CD14-positive monocyte (primary cell): Measurements from ENCODE around the gene ADAMTS17. TPM values are rescaled to one million over a fixed set of nuclear protein-coding genes. Genes with fewer than 3 reads are reported as not detected.

Source experiments
- DNase-seq, 3 donors: peaks; one replicate each; pipeline ENCODE4 v3.0.0-alpha.2; 2011 to 2022
- H2AFZ ChIP-seq: 2 replicates; pipeline ENCODE4 v1.6.0; 2012; ENCODE audit warnings: mild to moderate bottlenecking, low read depth, low read length, inconsistent platforms; ENCODE audit not compliant: insufficient read depth, poor library complexity, severe bottlenecking
- H3K27ac ChIP-seq, 2 donors: 1 replicate in 1 of 2; 2 replicates in 1 of 2; pipeline ENCODE4 v1.5.1; 2012 to 2013; ENCODE audit warnings: low read length in 2 of 2, control low read depth in 1 of 2, inconsistent platforms in 1 of 2, low read depth in 1 of 2, mild to moderate bottlenecking in 1 of 2
- H3K27me3 ChIP-seq, 2 donors: one replicate each; pipeline versions ENCODE4 v1.6.0 to v1.6.1; 2011 to 2013; ENCODE audit warnings: low read length in 2 of 2; ENCODE audit not compliant: control insufficient read depth in 2 of 2, insufficient read depth in 2 of 2
- H3K36me3 ChIP-seq, 2 donors: replicated peaks in 1 of 2; 1 replicate in 1 of 2; 2 replicates in 1 of 2; pipeline versions ENCODE4 v1.5.1 to v1.6.1; 2012 to 2013; ENCODE audit warnings: low read length in 2 of 2, control low read depth in 1 of 2, inconsistent platforms in 1 of 2, mild to moderate bottlenecking in 1 of 2; ENCODE audit not compliant: insufficient read depth in 2 of 2, control insufficient read depth in 1 of 2
- H3K4me1 ChIP-seq, 2 donors: 1 replicate in 1 of 2; 2 replicates in 1 of 2; pipeline versions ENCODE4 v1.5.1 to v1.6.1; 2012 to 2013; ENCODE audit warnings: low read length in 2 of 2, control low read depth in 1 of 2, inconsistent platforms in 1 of 2, mild to moderate bottlenecking in 1 of 2, moderate library complexity in 1 of 2; ENCODE audit not compliant: insufficient read depth in 2 of 2, control insufficient read depth in 1 of 2
- H3K4me2 ChIP-seq: replicated peaks from 2 replicates; pipeline ENCODE3; 2012; ENCODE audit warnings: low read length, moderate library complexity, mild to moderate bottlenecking; ENCODE audit not compliant: poor library complexity, severe bottlenecking; ENCODE audit errors: extremely low read depth
- H3K4me3 ChIP-seq, 3 experiments: fragments of 200-600 bp in 1 of 3; sonication (generic) in 1 of 3; replicated peaks in 1 of 3; 1 replicate in 2 of 3; 2 replicates in 1 of 3; pipeline ENCODE4 v1.5.1; 2011 to 2013; ENCODE audit warnings: low read length in 3 of 3, mild to moderate bottlenecking in 3 of 3, control low read depth in 2 of 3, low read depth in 2 of 3, inconsistent platforms in 1 of 3, moderate library complexity in 1 of 3
- H3K79me2 ChIP-seq: 2 replicates; pipeline ENCODE4 v1.6.0; 2012; ENCODE audit warnings: mild to moderate bottlenecking, control low read depth, inconsistent platforms, low read length, moderate library complexity; ENCODE audit not compliant: insufficient read depth
- H3K9ac ChIP-seq: 2 replicates; pipeline ENCODE4 v1.6.0; 2017; ENCODE audit warnings: low read length, mild to moderate bottlenecking; ENCODE audit not compliant: insufficient read depth, poor library complexity, severe bottlenecking
- H3K9me3 ChIP-seq, 2 donors: replicated peaks in 1 of 2; 1 replicate in 1 of 2; 2 replicates in 1 of 2; pipeline versions ENCODE4 v1.5.1 to v1.6.1; 2012 to 2013; ENCODE audit warnings: low read length in 2 of 2, control low read depth in 1 of 2; ENCODE audit not compliant: control insufficient read depth in 1 of 2, insufficient read depth in 1 of 2
- H4K20me1 ChIP-seq: 2 replicates; pipeline ENCODE4 v1.6.0; 2012; ENCODE audit warnings: mild to moderate bottlenecking, low read length, control low read depth, moderate library complexity; ENCODE audit not compliant: insufficient read depth
- H3K27ac Mint-ChIP-seq, 7 donors: one replicate each; pipeline ENCODE4 v1.8.0; 2020; ENCODE audit warnings: mild to moderate bottlenecking in 7 of 7, mixed read lengths in 7 of 7, moderate library complexity in 6 of 7, inconsistent platforms in 2 of 7
- H3K27me3 Mint-ChIP-seq, 3 donors: one replicate each; pipeline ENCODE4 v1.8.0; 2021 to 2022; ENCODE audit warnings: low read depth in 3 of 3, mild to moderate bottlenecking in 3 of 3, mixed read lengths in 3 of 3, moderate library complexity in 3 of 3, inconsistent platforms in 1 of 3
- H3K36me3 Mint-ChIP-seq, 2 donors: one replicate each; pipeline ENCODE4 v1.8.0; 2020; ENCODE audit warnings: mixed read lengths in 2 of 2, inconsistent platforms in 1 of 2, mild to moderate bottlenecking in 1 of 2
- H3K4me1 Mint-ChIP-seq: one replicate; pipeline ENCODE4 v1.8.0; 2020; ENCODE audit warnings: mild to moderate bottlenecking, mixed read lengths
- H3K4me3 Mint-ChIP-seq, 2 donors: one replicate each; pipeline ENCODE4 v1.8.0; 2020; ENCODE audit warnings: mild to moderate bottlenecking in 2 of 2, mixed read lengths in 2 of 2, moderate library complexity in 1 of 2
- H3K9me3 Mint-ChIP-seq, 7 donors: one replicate each; pipeline ENCODE4 v1.8.0; 2020 to 2022; ENCODE audit warnings: mixed read lengths in 7 of 7, mild to moderate bottlenecking in 6 of 7, moderate library complexity in 6 of 7, inconsistent platforms in 2 of 7
- CTCF ChIP-seq: fragments of 200-600 bp; IDR thresholded peaks from one replicate; pipeline ENCODE4 v1.8.0; 2022; ENCODE audit warnings: antibody characterized with exemption, mild to moderate bottlenecking
- WGBS: methylation state at CpG from one replicate; pipeline ENCODE4 v1.1.5; 2013; ENCODE audit warnings: missing lambda C conversion rate; ENCODE audit not compliant: insufficient coverage; 5-methylcytosine and 5-hydroxymethylcytosine counted together
- intact Hi-C, 2 donors: fragments of 100-400 bp; cut with micrococcal nuclease; formaldehyde crosslinking; loops; one replicate each; pipeline versions ENCODE4 v1.15.0 to v1.15.1; 2023
- polyA plus RNA-seq, 3 donors: library from polyadenylated mRNA; depleted of rRNA in 1 of 3; unstranded in 2 of 3; stranded (reverse) in 1 of 3; fragments of 300-500 nt in 2 of 3; fragments of >200 nt in 1 of 3; fragmentation: Illumina TruSeq in 2 of 3; gene quantifications; 1 replicate in 2 of 3; 2 replicates in 1 of 3; pipeline ENCODE4 v1.2.3, GENCODE V29; 2012 to 2021

ADAMTS17 gene
- polyA plus RNA-seq, 3 donors, result 0.03 to 0.25 TPM; not detected in 1

GRCh38 chr15:100199711-100200286 is 142.0 kb downstream of the ADAMTS17 start:
- Histone ChIP-seq H3K9me3 (peaks cover 9 to 20% of the 10 kb centered on the region in 2 donors), H3K27me3 (no peaks in the 10 kb centered on the region), H3K4me1 (no peaks in the 10 kb centered on the region), H3K79me2 (no peaks in the 10 kb centered on the region), H3K36me3 (no peaks in the 10 kb centered on the region), H3K4me2 (no peak overlapping the region), H4K20me1 (no peaks in the 10 kb centered on the region), H3K4me3 (no peak overlapping the region), H3K27ac (no peak overlapping the region), H3K9ac (no peak overlapping the region), H2AFZ (no peak overlapping the region)
- H3K4me3 Mint-ChIP-seq, result no peak overlapping the region
- WGBS, result 98% methylated on average over 15 of the region's 21 CpGs
- H3K4me1 Mint-ChIP-seq, result no peaks in the 10 kb centered on the region
- DNase-seq, result no peak
- no peaks in the 10 kb centered on the region for H3K36me3 Mint-ChIP-seq
- no peak for TF ChIP-seq CTCF
- intact Hi-C loops, result no loop called here
- H3K27ac Mint-ChIP-seq, result peak overlapping the region in 1 of 7 donors; percentile 52
- peaks cover 7 to 24% (median 15%) of the 10 kb centered on the region in 7 donors for H3K9me3 Mint-ChIP-seq
- H3K27me3 Mint-ChIP-seq, result peaks cover 0 to 11% (median 0%) of the 10 kb centered on the region in 3 donors

- intact Hi-C loops, result no loop called here
- 72% methylated on average over 4 of the region's 5 CpGs for WGBS
- H3K36me3 Mint-ChIP-seq, result no peaks in the 10 kb centered on the region
Measured at GRCh38 chr15:100198442-100198841, 143.3 kb downstream of the ADAMTS17 start.

More at GRCh38 chr15:100198442-100198841, 143.3 kb downstream of the ADAMTS17 start:
- Histone ChIP-seq H3K27ac (no peak overlapping the region), H3K4me2 (no peak overlapping the region), H3K27me3 (no peaks in the 10 kb centered on the region), H3K36me3 (no peaks in the 10 kb centered on the region), H4K20me1 (no peaks in the 10 kb centered on the region), H3K9me3 (peaks cover 9 to 20% of the 10 kb centered on the region in 2 donors), H3K79me2 (no peaks in the 10 kb centered on the region), H3K4me3 (no peak overlapping the region), H3K4me1 (no peaks in the 10 kb centered on the region), H2AFZ (no peak overlapping the region), H3K9ac (no peak overlapping the region)
- Mint-ChIP-seq H3K9me3 (peaks cover 8 to 20% (median 15%) of the 10 kb centered on the region in 7 donors), H3K27ac (no peak overlapping the region), H3K4me1 (no peaks in the 10 kb centered on the region), H3K4me3 (no peak overlapping the region), H3K27me3 (peaks cover 0 to 13% (median 0%) of the 10 kb centered on the region in 3 donors)
- no peak for TF ChIP-seq CTCF
- no peak for DNase-seq
